Measurements from ENCODE around the gene DCLK2.

- no peak for TF ChIP-seq EZH2 (IDR thresholded peaks at IDR 0.05; ENCODE audit: low read length, unreplicated experiment)
- TF ChIP-seq CTCF (conservative IDR thresholded peaks at IDR 0.05; ENCODE audit: low read depth, low read length), result no peak
- no peak for TF ChIP-seq EZH2phosphoT487 (IDR thresholded peaks at IDR 0.05; ENCODE audit: borderline replicate concordance, low read length)
Measured at GRCh38 chr4:150251752-150252190, 173.5 kb downstream of the DCLK2 start.
